ENCODE data around the gene CBX2. TPM values are rescaled to one million over a fixed set of nuclear protein-coding genes. Genes with fewer than 3 reads are reported as not detected.
A peak's percentile ranks its signal among the peaks of the same experiment; 100 is the strongest.

The CBX2 gene
- total and polyA plus RNA-seq, 2 of the 4 experiments (the other 2 are of a cell fraction): 2.0 to 3.2 TPM

DNA sequence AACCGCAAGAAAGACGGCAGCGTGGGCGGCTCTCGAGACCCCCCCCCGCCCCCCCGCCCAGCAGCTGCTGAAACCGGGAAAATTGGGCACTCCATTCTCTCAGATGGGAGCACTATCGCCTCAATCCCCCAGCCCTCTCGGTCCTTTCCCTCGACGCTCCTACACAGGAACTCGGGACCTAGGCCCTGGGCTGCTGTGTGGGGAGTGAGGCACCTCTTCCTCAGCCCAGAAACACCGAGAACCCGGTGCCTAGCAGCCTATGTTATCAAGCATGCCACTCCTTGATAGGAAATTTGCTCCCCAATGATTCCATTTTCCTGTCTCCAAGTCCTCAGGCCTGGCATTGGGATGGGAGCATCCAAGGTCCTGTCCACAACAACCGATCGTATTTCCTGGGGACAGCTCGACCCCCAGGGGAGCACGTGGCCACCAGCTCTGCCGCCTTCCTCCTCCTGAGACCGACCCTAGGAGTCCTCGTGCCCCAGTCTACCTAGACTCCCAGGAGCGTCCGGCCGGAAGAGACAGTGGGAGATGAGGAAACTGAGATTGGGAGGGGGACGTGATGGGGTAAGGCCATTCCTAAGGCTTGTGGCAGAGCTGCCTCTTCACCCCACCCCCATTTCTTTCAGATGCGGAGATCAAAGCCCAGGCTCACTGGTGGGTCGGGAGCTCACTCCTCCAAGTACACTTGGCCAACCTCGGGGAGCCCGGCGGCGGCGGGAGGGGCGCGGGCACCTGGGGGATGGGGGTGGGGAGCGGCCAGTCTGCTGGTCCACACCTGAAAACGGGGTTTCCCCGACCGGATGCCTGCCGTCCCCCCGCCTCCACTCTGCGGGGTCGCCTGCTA, 36.4 kb downstream of the CBX2 start:
- Histone ChIP-seq H2AK9ac (replicated peaks; ENCODE audit: low read depth, low read length, poor library complexity) (peak overlapping the region; percentile 80), H3K27me3 (ENCODE audit: control insufficient read depth, insufficient read depth, low read length) (peaks cover 88% of the 10 kb centered on the region), H3K4me2 (ENCODE audit: low read depth, low read length) (no peak overlapping the region; the same call in 1 of the 2 replicates), H4K8ac (ENCODE audit: low read depth in 2 of 2, low read length in 2 of 2) (no peak overlapping the region), H3K79me1 (ENCODE audit: low read depth in 1 of 2, low read length in 2 of 2) (no peaks in the 10 kb centered on the region), H3K4me1 (ENCODE audit: control insufficient read depth, insufficient read depth, low read length) (peaks cover 12% of the 10 kb centered on the region), H4K20me1 (ENCODE audit: insufficient read depth, low read length) (peaks cover under 1% of the 10 kb centered on the region), H2BK20ac (ENCODE audit: low read depth, low read length) (no peak overlapping the region), H2BK5ac (ENCODE audit: low read depth, low read length, poor library complexity, severe bottlenecking) (no peak overlapping the region), H2BK15ac (ENCODE audit: low read depth, low read length) (no peak overlapping the region), H2BK120ac (ENCODE audit: low read depth, low read length) (no peak overlapping the region), H2AFZ (replicated peaks; ENCODE audit: low read length, poor library complexity) (peak overlapping the region; percentile 68), H3K23ac (ENCODE audit: low read depth, low read length) (no peak overlapping the region), H3K14ac (replicated peaks; ENCODE audit: low read depth, low read length) (no peak overlapping the region), H3K9me1 (ENCODE audit: insufficient read depth, low read length) (no peaks in the 10 kb centered on the region), H3K9me3 (ENCODE audit: control insufficient read depth, insufficient read depth, low read length) (no peaks in the 10 kb centered on the region), H3K4me3 (ENCODE audit: insufficient read depth, low read depth, low read length) (no peak overlapping the region), H3K56ac (ENCODE audit: extremely low read depth, insufficient read depth, low read length) (no peak overlapping the region), H3K36me3 (ENCODE audit: control insufficient read depth, insufficient read depth, low read length) (no peaks in the 10 kb centered on the region), H3K9ac (ENCODE audit: low read depth, low read length) (no peak overlapping the region), H2AK5ac (ENCODE audit: low read depth, low read length) (peak overlapping the region; percentile 60), H4K5ac (ENCODE audit: low read depth, low read length) (no peak overlapping the region; the same call in 1 of the 2 replicates), H3K27ac (ENCODE audit: insufficient read depth, low read length) (no peak overlapping the region), H3K4ac (ENCODE audit: low read depth, low read length) (no peak overlapping the region), H4K91ac (ENCODE audit: insufficient read depth, low read depth, low read length) (peak overlapping the region; percentile 62; the same call in 1 of the 2 replicates), H3K18ac (ENCODE audit: low read depth, low read length) (no peak overlapping the region)
- ChIA-PET POLR2A (ENCODE audit: unreplicated experiment) (no interaction called here), CTCF (interaction anchor here (1.1 kb wide), 1 partner anchor 23 kb away, joined by 3 read pairs; no protein-coding TSS in a partner anchor)
- no TSS peak for BruUV-seq (replicated peaks)
- in situ Hi-C loops (cut with MboI; ENCODE audit: low sequenced_read_pairs): no loop called here
- no CpG with 5 or more reads among the region's 43 CpGs for WGBS, 2 experiments (ENCODE audit: extremely low coverage in 2 of 2, insufficient read length in 1 of 2)
- TF ChIP-seq CHD1 (IDR thresholded peaks at IDR 0.05; ENCODE audit: low read depth, low read length): no peak
- TF ChIP-seq MXI1 (IDR thresholded peaks at IDR 0.05; ENCODE audit: borderline replicate concordance, low read depth, low read length): no peak
- no peak for TF ChIP-seq MAZ (IDR thresholded peaks at IDR 0.05; ENCODE audit: borderline replicate concordance, low read depth, low read length)
- TF ChIP-seq, protein P1, sequence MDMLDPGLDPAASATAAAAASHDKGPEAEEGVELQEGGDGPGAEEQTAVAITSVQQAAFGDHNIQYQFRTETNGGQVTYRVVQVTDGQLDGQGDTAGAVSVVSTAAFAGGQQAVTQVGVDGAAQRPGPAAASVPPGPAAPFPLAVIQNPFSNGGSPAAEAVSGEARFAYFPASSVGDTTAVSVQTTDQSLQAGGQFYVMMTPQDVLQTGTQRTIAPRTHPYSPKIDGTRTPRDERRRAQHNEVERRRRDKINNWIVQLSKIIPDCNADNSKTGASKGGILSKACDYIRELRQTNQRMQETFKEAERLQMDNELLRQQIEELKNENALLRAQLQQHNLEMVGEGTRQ (IDR thresholded peaks at IDR 0.05; ENCODE audit: low read depth, low read length): no peak
- TF ChIP-seq SMC3 (IDR thresholded peaks at IDR 0.05; ENCODE audit: low read depth, low read length): no peak
- no peak for TF ChIP-seq NFE2L2 (IDR thresholded peaks at IDR 0.05; ENCODE audit: low read depth, low read length)
- TF ChIP-seq, protein P2, sequence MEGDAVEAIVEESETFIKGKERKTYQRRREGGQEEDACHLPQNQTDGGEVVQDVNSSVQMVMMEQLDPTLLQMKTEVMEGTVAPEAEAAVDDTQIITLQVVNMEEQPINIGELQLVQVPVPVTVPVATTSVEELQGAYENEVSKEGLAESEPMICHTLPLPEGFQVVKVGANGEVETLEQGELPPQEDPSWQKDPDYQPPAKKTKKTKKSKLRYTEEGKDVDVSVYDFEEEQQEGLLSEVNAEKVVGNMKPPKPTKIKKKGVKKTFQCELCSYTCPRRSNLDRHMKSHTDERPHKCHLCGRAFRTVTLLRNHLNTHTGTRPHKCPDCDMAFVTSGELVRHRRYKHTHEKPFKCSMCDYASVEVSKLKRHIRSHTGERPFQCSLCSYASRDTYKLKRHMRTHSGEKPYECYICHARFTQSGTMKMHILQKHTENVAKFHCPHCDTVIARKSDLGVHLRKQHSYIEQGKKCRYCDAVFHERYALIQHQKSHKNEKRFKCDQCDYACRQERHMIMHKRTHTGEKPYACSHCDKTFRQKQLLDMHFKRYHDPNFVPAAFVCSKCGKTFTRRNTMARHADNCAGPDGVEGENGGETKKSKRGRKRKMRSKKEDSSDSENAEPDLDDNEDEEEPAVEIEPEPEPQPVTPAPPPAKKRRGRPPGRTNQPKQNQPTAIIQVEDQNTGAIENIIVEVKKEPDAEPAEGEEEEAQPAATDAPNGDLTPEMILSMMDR (conservative IDR thresholded peaks at IDR 0.05; ENCODE audit: low read depth, low read length): no peak
- no peak for TF ChIP-seq CEBPB (IDR thresholded peaks at IDR 0.05; ENCODE audit: low read depth, low read length)
- no peak for TF ChIP-seq RFX5 (IDR thresholded peaks at IDR 0.05; ENCODE audit: low read depth, low read length)
- TF ChIP-seq BHLHE40 (IDR thresholded peaks at IDR 0.05; ENCODE audit: low read depth, low read length): no peak
- TF ChIP-seq RAD21 (IDR thresholded peaks at IDR 0.05; ENCODE audit: low read length): no peak
- TF ChIP-seq, protein P3, sequence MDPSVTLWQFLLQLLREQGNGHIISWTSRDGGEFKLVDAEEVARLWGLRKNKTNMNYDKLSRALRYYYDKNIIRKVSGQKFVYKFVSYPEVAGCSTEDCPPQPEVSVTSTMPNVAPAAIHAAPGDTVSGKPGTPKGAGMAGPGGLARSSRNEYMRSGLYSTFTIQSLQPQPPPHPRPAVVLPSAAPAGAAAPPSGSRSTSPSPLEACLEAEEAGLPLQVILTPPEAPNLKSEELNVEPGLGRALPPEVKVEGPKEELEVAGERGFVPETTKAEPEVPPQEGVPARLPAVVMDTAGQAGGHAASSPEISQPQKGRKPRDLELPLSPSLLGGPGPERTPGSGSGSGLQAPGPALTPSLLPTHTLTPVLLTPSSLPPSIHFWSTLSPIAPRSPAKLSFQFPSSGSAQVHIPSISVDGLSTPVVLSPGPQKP (IDR thresholded peaks at IDR 0.05; ENCODE audit: borderline replicate concordance, low read depth, low read length): no peak
- no peak for TF ChIP-seq FOS (IDR thresholded peaks at IDR 0.05; ENCODE audit: low read depth, low read length)
- no peak for TF ChIP-seq RCOR1 (IDR thresholded peaks at IDR 0.05; ENCODE audit: insufficient replicate concordance, low read length)
- DNase-seq: no peak
- dilution Hi-C loops (cut with HindIII; ENCODE audit: low sequenced_read_pairs, unreplicated experiment): no loop called here
- no peak for ATAC-seq (ENCODE audit: low read depth)
- intact Hi-C loops (cut with micrococcal nuclease): no loop called here
